HepG2 (cell line): ENCODE data around the gene RPL19. TPM values are rescaled to one million over a fixed set of nuclear protein-coding genes. Genes with fewer than 3 reads are reported as not detected.

Experiments used
- BATF2 ChIP-seq: sonication (generic); formaldehyde crosslinking; IDR thresholded peaks from 2 replicates; pipeline ENCODE4 v1.8.0; 2022; ENCODE audit warnings: mild to moderate bottlenecking, missing genetic modification reagents, moderate library complexity
- CBFB ChIP-seq: sonication (generic); formaldehyde crosslinking; IDR thresholded peaks from 2 replicates; pipeline ENCODE4 v1.4.0; 2020; ENCODE audit warnings: missing genetic modification reagents
- CREM ChIP-seq, 2 experiments: sonication (generic) in 1 of 2; formaldehyde crosslinking in 1 of 2; IDR thresholded peaks; 2 replicates each; pipeline versions ENCODE4 v1.4.0 to v1.6.1; 2016 to 2020; ENCODE audit warnings: antibody characterized with exemption in 1 of 2, mild to moderate bottlenecking in 1 of 2, missing genetic modification reagents in 1 of 2
- FOXA1 ChIP-seq, 2 experiments: fragments of 450-650 bp in 1 of 2; sonication (generic) in 1 of 2; formaldehyde crosslinking in 1 of 2; IDR thresholded peaks; 2 replicates each; pipeline versions ENCODE4 v1.4.0 to v1.6.1; 2016 to 2020; ENCODE audit warnings: missing genetic modification reagents in 1 of 2
- HDAC1 ChIP-seq: sonication (generic); formaldehyde crosslinking; IDR thresholded peaks from 2 replicates; pipeline ENCODE4 v1.5.1; 2020; ENCODE audit warnings: mild to moderate bottlenecking, missing genetic modification reagents
- HNRNPLL ChIP-seq: fragments of 200-400 bp; formaldehyde crosslinking; IDR thresholded peaks from 2 replicates; pipeline ENCODE4 v1.6.1; 2017; ENCODE audit warnings: mild to moderate bottlenecking, low read depth, low read length; ENCODE audit not compliant: poor library complexity, severe bottlenecking
- HOXA7 ChIP-seq: sonication (generic); formaldehyde crosslinking; IDR thresholded peaks from 2 replicates; pipeline ENCODE4 v1.8.1; 2022; ENCODE audit warnings: mild to moderate bottlenecking, missing genetic modification reagents, moderate library complexity
- KAT8 ChIP-seq: IDR thresholded peaks from 2 replicates; pipeline ENCODE4 v1.6.1; 2016; ENCODE audit warnings: missing genetic modification reagents, missing compliant biosample characterization
- MTF2 ChIP-seq: sonication (generic); formaldehyde crosslinking; IDR thresholded peaks from 2 replicates; pipeline ENCODE4 v1.5.0; 2020; ENCODE audit warnings: missing genetic modification reagents, borderline replicate concordance
- PITX1 ChIP-seq: sonication (generic); formaldehyde crosslinking; IDR thresholded peaks from 2 replicates; pipeline ENCODE4 v1.5.1; 2020; ENCODE audit warnings: mild to moderate bottlenecking, missing genetic modification reagents
- POLR2G ChIP-seq: fragments of 200-400 bp; formaldehyde crosslinking; IDR thresholded peaks from 2 replicates; pipeline ENCODE4 v1.6.1; 2018; ENCODE audit warnings: mild to moderate bottlenecking, low read depth, low read length, moderate library complexity
- PRDM10 ChIP-seq: sonication (generic); formaldehyde crosslinking; IDR thresholded peaks from 2 replicates; pipeline ENCODE4 v1.4.0; 2020; ENCODE audit warnings: low read depth, missing genetic modification reagents
- RBFOX2 ChIP-seq: fragments of 200-400 bp; formaldehyde crosslinking; IDR thresholded peaks from 2 replicates; pipeline ENCODE4 v1.6.1; 2017; ENCODE audit warnings: low read depth, mild to moderate bottlenecking, low read length
- SAP130 ChIP-seq: IDR thresholded peaks from 2 replicates; pipeline ENCODE4 v1.6.1; 2016; ENCODE audit warnings: low read depth
- SETDB1 ChIP-seq: sonication (generic); formaldehyde crosslinking; IDR thresholded peaks from 2 replicates; pipeline ENCODE4 v1.5.1; 2020; ENCODE audit warnings: missing genetic modification reagents, mild to moderate bottlenecking, borderline replicate concordance
- SMAD3 ChIP-seq: sonication (generic); formaldehyde crosslinking; IDR thresholded peaks from 2 replicates; pipeline ENCODE4 v1.4.0; 2020; ENCODE audit warnings: missing genetic modification reagents
- SRSF1 ChIP-seq: fragments of 200-400 bp; formaldehyde crosslinking; optimal IDR thresholded peaks from 2 replicates; pipeline ENCODE3; 2017; ENCODE audit warnings: mild to moderate bottlenecking, low read depth, low read length, moderate library complexity
- ZNF160 ChIP-seq: sonication (generic); formaldehyde crosslinking; IDR thresholded peaks from 2 replicates; pipeline ENCODE4 v1.8.0; 2022; ENCODE audit warnings: mild to moderate bottlenecking, inconsistent platforms, missing genetic modification reagents
- ZNF264 ChIP-seq: sonication (generic); formaldehyde crosslinking; IDR thresholded peaks from 2 replicates; pipeline ENCODE4 v1.4.0; 2020; ENCODE audit warnings: missing genetic modification reagents
- ZNF543 ChIP-seq: sonication (generic); formaldehyde crosslinking; IDR thresholded peaks from 2 replicates; pipeline ENCODE4 v1.4.0; 2020; ENCODE audit warnings: mild to moderate bottlenecking, missing genetic modification reagents
- ZNF598 ChIP-seq: sonication (generic); formaldehyde crosslinking; IDR thresholded peaks from 2 replicates; pipeline ENCODE4 v1.5.1; 2020; ENCODE audit warnings: mild to moderate bottlenecking, missing genetic modification reagents, borderline replicate concordance
- ZNF652 ChIP-seq: IDR thresholded peaks from 2 replicates; pipeline ENCODE4 v1.6.1; 2016; ENCODE audit warnings: low read depth, borderline replicate concordance
- ZNF747 ChIP-seq: sonication (generic); formaldehyde crosslinking; IDR thresholded peaks from 2 replicates; pipeline ENCODE4 v1.8.1; 2023; ENCODE audit warnings: missing genetic modification reagents, mild to moderate bottlenecking, borderline replicate concordance
- ZNF775 ChIP-seq: sonication (generic); formaldehyde crosslinking; IDR thresholded peaks from 2 replicates; pipeline ENCODE4 v1.4.0; 2020; ENCODE audit warnings: missing genetic modification reagents, mild to moderate bottlenecking, moderate library complexity, borderline replicate concordance
- ZNF780A ChIP-seq: sonication (generic); formaldehyde crosslinking; IDR thresholded peaks from 2 replicates; pipeline ENCODE4 v1.8.0; 2022; ENCODE audit warnings: mild to moderate bottlenecking, missing genetic modification reagents, moderate library complexity
- polyA plus RNA-seq, 8 experiments: library from polyadenylated mRNA; depleted of rRNA in 3 of 8; stranded (reverse) in 7 of 8; unstranded in 1 of 8; fragments of >200 nt; fragmentation: Illumina TruSeq in 4 of 8; extraction: Trizol in 4 of 8; gene quantifications; 2 replicates each; pipeline versions ENCODE4 v1.2.1 to v1.2.3, GENCODE V29; 2011 to 2016; ENCODE audit warnings: low read depth in 4 of 8, missing spikeins in 1 of 8, mixed read lengths in 1 of 8; ENCODE audit not compliant: insufficient read depth in 1 of 8
- total RNA-seq, 5 experiments: library from RNA; depleted of rRNA; stranded (reverse); fragments of >200 nt; fragmentation: Illumina TruSeq; extraction: Trizol; gene quantifications; 2 replicates each; pipeline ENCODE4 v1.2.3, GENCODE V29; 2016; ENCODE audit warnings: low read depth in 1 of 5

Gene RPL19
- total and polyA plus RNA-seq, 2 of the 13 experiments (the other 11 are each of a cell fraction or from before 2014, with no cell fraction given) = 2,522 to 2,768 TPM

GRCh38 chr17:39197380-39198185, 2.5 kb upstream of the RPL19 start, which contains the start of gene CACNB1 (continued):
- TF ChIP-seq PRDM10 (CRISPR knock-in tag) = peak; percentile 19; the same call in 1 of the 2 replicates
- no peak for TF ChIP-seq ZNF775 (CRISPR knock-in tag)
- no peak for TF ChIP-seq ZNF264 (CRISPR knock-in tag)
- TF ChIP-seq ZNF543 (CRISPR knock-in tag) = no peak
- TF ChIP-seq SAP130 (CRISPR knock-in tag) = peak; percentile 68; the same call in 1 of the 2 replicates
- no peak for TF ChIP-seq FOXA1 (IDR thresholded peaks at IDR 0.05)
- no peak for TF ChIP-seq FOXA1 (CRISPR knock-in tag; IDR thresholded peaks at IDR 0.05)
- TF ChIP-seq POLR2G = 0 out of 2 replicates have a peak, but pooled peaks have one; percentile 37
- peak; percentile 32 for TF ChIP-seq SRSF1
- peak; percentile 82 for TF ChIP-seq ZNF652 (CRISPR knock-in tag)
- no peak for TF ChIP-seq HDAC1 (CRISPR knock-in tag)
- no peak; the same call in 1 of the 2 replicates for TF ChIP-seq ZNF598 (CRISPR knock-in tag)
- TF ChIP-seq CBFB = peak; percentile 41; the same call in 1 of the 2 replicates
- TF ChIP-seq ZNF160 (CRISPR knock-in tag) = no peak; the same call in 1 of the 2 replicates
- no peak for TF ChIP-seq SMAD3 (CRISPR knock-in tag)
- no peak for TF ChIP-seq KAT8 (CRISPR knock-in tag)
- TF ChIP-seq CREM (IDR thresholded peaks at IDR 0.05) = no peak
- no peak for TF ChIP-seq CREM (CRISPR knock-in tag; IDR thresholded peaks at IDR 0.05)
- 0 out of 2 replicates have a peak, but pooled peaks have one; percentile 52 for TF ChIP-seq ZNF780A
- TF ChIP-seq ZNF747 (CRISPR knock-in tag) = no peak
- TF ChIP-seq MTF2 = no peak
- peak; percentile 45; the same call in 1 of the 2 replicates for TF ChIP-seq RBFOX2
- peak; percentile 85; the same call in 1 of the 2 replicates for TF ChIP-seq SETDB1 (CRISPR knock-in tag)
- 0 out of 2 replicates have a peak, but pooled peaks have one; percentile 49 for TF ChIP-seq HOXA7 (CRISPR knock-in tag)
- peak; percentile 38; the same call in 1 of the 2 replicates for TF ChIP-seq PITX1 (CRISPR knock-in tag)
- TF ChIP-seq HNRNPLL = peak; percentile 52
- TF ChIP-seq BATF2 (CRISPR knock-in tag) = peak; percentile 9; the same call in 1 of the 2 replicates
